A673 (cell line): ENCODE measurements around the gene EFCAB6. TPM values are rescaled to one million over a fixed set of nuclear protein-coding genes. Genes with fewer than 3 reads are reported as not detected.

ENCODE experiments used
- BruUV-seq: library from RNA; stranded (reverse); fragments of 400-500 nt; replicated peaks from 2 replicates; lab custom pipeline; 2021; lab: Mats Ljungman, UMichigan
- CTCF ChIA-PET: fragments of 300-600 bp; sonication (Branson Sonifier 250); formaldehyde crosslinking; loops from one replicate; lab custom pipeline; 2022; ENCODE audit warnings: antibody characterized with exemption; lab: Charles Lee
- POLR2A ChIA-PET: fragments of 300-600 bp; sonication (Branson Sonifier 250); formaldehyde crosslinking; loops from one replicate; lab custom pipeline; 2022; ENCODE audit warnings: antibody characterized with exemption; ENCODE audit not compliant: low non-redundant PET; lab: Charles Lee
- DNase-seq: peaks from one replicate; pipeline ENCODE4 v3.0.0-alpha.2; 2015; ENCODE audit warnings: low spot score
- H3K27ac ChIP-seq: fragments of 200-600 bp; sonication (generic); 2 replicates; pipeline ENCODE4 v1.5.1; 2016; ENCODE audit warnings: mixed run types, low read depth, mild to moderate bottlenecking, mixed read lengths, antibody characterized with exemption, low read length; ENCODE audit not compliant: poor library complexity, severe bottlenecking
- H3K27me3 ChIP-seq: fragments of 200-600 bp; sonication (generic); replicated peaks from 2 replicates; pipeline ENCODE4 v1.6.1; 2017; ENCODE audit warnings: mixed run types, low read depth, mild to moderate bottlenecking, mixed read lengths, antibody characterized with exemption, low read length; ENCODE audit not compliant: insufficient read depth, poor library complexity
- H3K36me3 ChIP-seq: fragments of 200-600 bp; sonication (generic); 2 replicates; pipeline ENCODE4 v1.6.1; 2016; ENCODE audit warnings: mixed run types, mild to moderate bottlenecking, mixed read lengths, antibody characterized with exemption, low read length; ENCODE audit not compliant: insufficient read depth, poor library complexity, severe bottlenecking
- H3K4me1 ChIP-seq: fragments of 200-600 bp; sonication (generic); 2 replicates; pipeline ENCODE4 v1.6.1; 2017; ENCODE audit warnings: mixed run types, mild to moderate bottlenecking, mixed read lengths, antibody characterized with exemption, low read length; ENCODE audit not compliant: insufficient read depth, poor library complexity, severe bottlenecking
- H3K4me3 ChIP-seq: fragments of 200-600 bp; sonication (generic); 2 replicates; pipeline ENCODE4 v1.5.1; 2016; ENCODE audit warnings: low read depth, mixed run types, mild to moderate bottlenecking, mixed read lengths, low read length; ENCODE audit not compliant: poor library complexity, severe bottlenecking
- H3K9me3 ChIP-seq: fragments of 200-600 bp; sonication (generic); 2 replicates; pipeline ENCODE4 v1.6.1; 2016; ENCODE audit warnings: mixed run types, low read depth, mild to moderate bottlenecking, mixed read lengths, antibody characterized with exemption, low read length; ENCODE audit not compliant: poor library complexity, severe bottlenecking
- CTCF ChIP-seq: fragments of 300-800, 200-600 bp; sonication (generic); conservative IDR thresholded peaks from 2 replicates; pipeline ENCODE4 v1.5.1; 2017; ENCODE audit warnings: low read depth, mild to moderate bottlenecking, antibody characterized with exemption, low read length, moderate library complexity, mixed read lengths
- EZH2 ChIP-seq: fragments of 200-600 bp; sonication (generic); IDR thresholded peaks from 2 replicates; pipeline ENCODE4 v1.6.1; 2017; ENCODE audit warnings: borderline replicate concordance, low read depth, mild to moderate bottlenecking, mixed read lengths, antibody characterized with exemption, low read length; ENCODE audit not compliant: poor library complexity, severe bottlenecking
- intact Hi-C: fragments of 100-400 bp; cut with micrococcal nuclease; formaldehyde crosslinking; loops from one replicate; pipeline ENCODE4 v1.10.0; 2022; ENCODE audit not compliant: unreplicated experiment
- total RNA-seq: library from RNA; stranded (reverse); gene quantifications from 2 replicates; pipeline ENCODE4 v1.2.3, GENCODE V29; 2021

The EFCAB6 gene
- total RNA-seq, 1 experiment from 2014 or later, result 0.41 TPM

GRCh38 chr22:43800970-43801369, 11.1 kb downstream of the EFCAB6 start:
- no peak overlapping the region for H3K4me3 ChIP-seq
- intact Hi-C loops, result no loop called here
- DNase-seq, result no peak
- H3K4me1 ChIP-seq, result no peaks in the 10 kb centered on the region
- TF ChIP-seq EZH2, result no peak
- TF ChIP-seq CTCF, result no peak
- BruUV-seq, result no TSS peak
- H3K27me3 ChIP-seq, result peaks cover 31% of the 10 kb centered on the region
- H3K36me3 ChIP-seq, result no peaks in the 10 kb centered on the region
- POLR2A ChIA-PET, result no interaction called here
- H3K9me3 ChIP-seq, result peaks cover 6% of the 10 kb centered on the region
- no peak overlapping the region for H3K27ac ChIP-seq
- CTCF ChIA-PET, result no interaction called here

- POLR2A ChIA-PET, result no interaction called here
- DNase-seq, result no peak
- BruUV-seq, result no TSS peak
- CTCF ChIA-PET, result interaction anchor here (0.6 kb wide), 1 partner anchor 417 kb away, joined by 3 read pairs; no protein-coding TSS in a partner anchor
- H3K9me3 ChIP-seq, result peaks cover 6% of the 10 kb centered on the region
- H3K36me3 ChIP-seq, result no peaks in the 10 kb centered on the region
- no peak for TF ChIP-seq CTCF
- no peak for TF ChIP-seq EZH2
- no peak overlapping the region for H3K27ac ChIP-seq
- H3K27me3 ChIP-seq, result peaks cover 17% of the 10 kb centered on the region
- intact Hi-C loops, result loop anchor here (5.0 kb wide), 1 partner anchor 411 kb away; no protein-coding TSS in a partner anchor
- no peak overlapping the region for H3K4me3 ChIP-seq
- no peaks in the 10 kb centered on the region for H3K4me1 ChIP-seq
These were observed 13.6 kb downstream of the EFCAB6 start for GRCh38 chr22:43798492-43798891.

- intact Hi-C loops, result loop anchor here (5.0 kb wide), 1 partner anchor 409 kb away; no protein-coding TSS in a partner anchor
- Histone ChIP-seq H3K4me1 (peaks cover 5% of the 10 kb centered on the region), H3K36me3 (no peaks in the 10 kb centered on the region), H3K27ac (no peak overlapping the region), H3K9me3 (peaks cover 6% of the 10 kb centered on the region), H3K27me3 (peaks cover 7% of the 10 kb centered on the region), H3K4me3 (no peak overlapping the region)
- POLR2A ChIA-PET, result no interaction called here
- no TSS peak for BruUV-seq
- DNase-seq, result peak; percentile 33
- CTCF ChIA-PET, result interaction anchor here (0.6 to 1.0 kb wide), 2 partner anchors 14 to 88 kb away, joined by 3 read pairs; no protein-coding TSS in a partner anchor
- TF ChIP-seq CTCF (peak; percentile 56), EZH2 (no peak)
These were observed 15.5 kb downstream of the EFCAB6 start for GRCh38 chr22:43796567-43796966.
